GM23248 (cell line): Measurements from ENCODE around the gene RAB12. TPM values are rescaled to one million over a fixed set of nuclear protein-coding genes. Genes with fewer than 3 reads are reported as not detected.

Experiments used
- DNase-seq: peaks from one replicate; pipeline ENCODE4 v3.0.0-alpha.2; 2015
- H2AFZ ChIP-seq: fragments of 200-600 bp; sonication (generic); 2 replicates; pipeline ENCODE4 v1.6.1; 2016; ENCODE audit warnings: antibody characterized with exemption
- H3F3A ChIP-seq: fragments of 200-600 bp; sonication (generic); 2 replicates; pipeline ENCODE4 v1.6.1; 2016; ENCODE audit warnings: mild to moderate bottlenecking, antibody characterized with exemption, mixed run types; ENCODE audit not compliant: insufficient read depth
- H3K27ac ChIP-seq: fragments of 200-600 bp; sonication (generic); 2 replicates; pipeline ENCODE4 v1.5.1; 2016; ENCODE audit warnings: mild to moderate bottlenecking
- H3K27me3 ChIP-seq: fragments of 200-600 bp; sonication (generic); replicated peaks from 2 replicates; pipeline ENCODE4 v1.6.1; 2016; ENCODE audit warnings: mild to moderate bottlenecking; ENCODE audit not compliant: insufficient read depth
- H3K36me3 ChIP-seq: fragments of 200-600 bp; sonication (generic); 2 replicates; pipeline ENCODE4 v1.6.1; 2016; ENCODE audit warnings: low read depth, mild to moderate bottlenecking
- H3K4me1 ChIP-seq: fragments of 200-600 bp; sonication (generic); 2 replicates; pipeline ENCODE4 v1.6.1; 2016; ENCODE audit warnings: mild to moderate bottlenecking; ENCODE audit not compliant: insufficient read depth
- H3K4me2 ChIP-seq: fragments of 200-600 bp; sonication (generic); one replicate; pipeline ENCODE4 v1.6.1; 2016; ENCODE audit warnings: mild to moderate bottlenecking; ENCODE audit not compliant: unreplicated experiment
- H3K4me3 ChIP-seq: fragments of 200-600 bp; sonication (generic); 2 replicates; pipeline ENCODE4 v1.5.1; 2016; ENCODE audit warnings: mild to moderate bottlenecking
- H3K79me2 ChIP-seq: fragments of 200-600 bp; sonication (generic); 2 replicates; pipeline ENCODE4 v1.6.1; 2016; ENCODE audit warnings: mild to moderate bottlenecking; ENCODE audit not compliant: insufficient read depth
- H3K9ac ChIP-seq: fragments of 200-600 bp; sonication (generic); 2 replicates; pipeline ENCODE4 v1.6.1; 2016; ENCODE audit warnings: mild to moderate bottlenecking
- H3K9me2 ChIP-seq: fragments of 200-600 bp; sonication (generic); 2 replicates; pipeline ENCODE4 v1.6.1; 2016; ENCODE audit warnings: mixed run types, mild to moderate bottlenecking, moderate library complexity; ENCODE audit not compliant: insufficient read depth
- H3K9me3 ChIP-seq: fragments of 200-600 bp; sonication (generic); one replicate; pipeline ENCODE4 v1.6.1; 2017; ENCODE audit warnings: low read depth
- H4K20me1 ChIP-seq: fragments of 200-600 bp; sonication (generic); 2 replicates; pipeline ENCODE4 v1.6.0; 2016; ENCODE audit not compliant: insufficient read depth
- EZH2 ChIP-seq: fragments of 200-600 bp; sonication (generic); IDR thresholded peaks from 2 replicates; pipeline ENCODE4 v1.6.1; 2018; ENCODE audit warnings: antibody characterized with exemption, mild to moderate bottlenecking; ENCODE audit not compliant: insufficient read depth, poor library complexity, severe bottlenecking
- EZH2phosphoT487 ChIP-seq: fragments of 200-600 bp; sonication (generic); IDR thresholded peaks from 2 replicates; pipeline ENCODE4 v1.6.1; 2018; ENCODE audit warnings: antibody characterized with exemption, moderate library complexity, mild to moderate bottlenecking, low read depth; ENCODE audit not compliant: insufficient read depth
- WGBS, 2 experiments: methylation state at CpG; one replicate each; pipeline ENCODE4 v1.1.6; 2015 to 2017; ENCODE audit warnings: low lambda C conversion rate in 2 of 2, low coverage in 1 of 2; ENCODE audit errors: missing lambda C conversion rate in 2 of 2; 5-methylcytosine and 5-hydroxymethylcytosine counted together
- in situ Hi-C: fragments of 300-500 bp; cut with MboI; formaldehyde crosslinking; loops from 2 replicates; pipeline ENCODE4 v1.15.0; 2020
- polyA plus RNA-seq: library from polyadenylated mRNA; unstranded; fragments of >200 nt; fragmentation: Nextera tagmentation; extraction: Ambion mirVana; gene quantifications from 2 replicates; pipeline ENCODE4 v1.2.1, GENCODE V29; 2016
- total RNA-seq: library from RNA; depleted of rRNA; stranded (reverse); fragments of >200 nt; shearing (Covaris generic); gene quantifications from 2 replicates; pipeline ENCODE4 v1.2.3, GENCODE V29; 2014

Gene RAB12
- total and polyA plus RNA-seq, 2 experiments from 2014 or later = 4.1 to 73.8 TPM

DNA sequence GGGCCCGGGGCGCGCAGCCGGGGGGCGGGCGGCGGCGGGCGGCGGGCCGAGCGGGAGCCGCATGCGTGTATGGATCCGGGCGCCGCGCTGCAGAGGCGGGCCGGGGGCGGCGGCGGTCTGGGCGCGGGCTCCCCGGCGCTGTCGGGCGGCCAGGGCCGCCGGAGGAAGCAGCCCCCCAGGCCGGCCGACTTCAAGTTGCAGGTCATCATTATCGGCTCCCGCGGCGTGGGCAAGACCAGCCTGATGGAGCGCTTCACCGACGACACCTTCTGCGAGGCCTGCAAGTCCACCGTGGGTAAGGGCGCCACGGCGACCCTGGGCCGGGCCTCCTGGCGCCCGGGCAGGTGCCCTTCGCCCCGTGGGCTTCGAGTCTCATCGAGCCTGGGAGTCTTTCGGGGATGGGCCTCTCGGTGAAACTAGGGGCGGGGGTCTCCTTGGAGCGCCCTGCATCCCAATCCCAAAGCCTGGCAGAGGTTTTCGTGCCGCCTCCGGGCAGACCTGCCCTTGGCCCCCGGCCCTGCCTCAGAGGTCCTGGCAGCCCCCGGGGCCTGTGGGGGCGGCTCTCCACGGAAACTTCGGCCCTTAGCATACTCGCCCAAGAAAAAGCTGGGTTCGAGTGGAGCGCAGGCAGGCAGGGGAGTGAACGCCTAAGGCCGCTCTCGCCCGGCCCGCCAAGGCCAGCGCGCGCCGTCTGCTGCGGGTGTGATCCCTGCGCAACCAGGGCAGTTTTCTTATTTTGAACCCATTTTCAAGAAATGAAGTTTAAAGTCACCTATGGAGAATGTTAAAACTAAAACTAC is 622 bp downstream of the RAB12 start:
- peak; percentile 63 for DNase-seq
- Histone ChIP-seq H3F3A (peaks cover 23% of the 10 kb centered on the region), H3K9me3 (no peaks in the 10 kb centered on the region), H3K4me1 (peaks cover 30% of the 10 kb centered on the region; the same call in 1 of the 2 replicates), H3K36me3 (no peaks in the 10 kb centered on the region), H4K20me1 (no peaks in the 10 kb centered on the region), H3K9ac (peak overlapping the region; percentile 91), H3K9me2 (no peaks in the 10 kb centered on the region), H3K27ac (peak overlapping the region; percentile 41), H3K4me3 (peak overlapping the region; percentile 76), H3K79me2 (peaks cover 52% of the 10 kb centered on the region), H2AFZ (peak overlapping the region; percentile 10), H3K27me3 (no peaks in the 10 kb centered on the region), H3K4me2 (peak overlapping the region; percentile 94)
- no peak for TF ChIP-seq EZH2
- TF ChIP-seq EZH2phosphoT487 = no peak
- 2% methylated on average over 48 to 73 of the region's 78 CpGs for WGBS, 2 experiments
- in situ Hi-C loops = no loop called here

DNA sequence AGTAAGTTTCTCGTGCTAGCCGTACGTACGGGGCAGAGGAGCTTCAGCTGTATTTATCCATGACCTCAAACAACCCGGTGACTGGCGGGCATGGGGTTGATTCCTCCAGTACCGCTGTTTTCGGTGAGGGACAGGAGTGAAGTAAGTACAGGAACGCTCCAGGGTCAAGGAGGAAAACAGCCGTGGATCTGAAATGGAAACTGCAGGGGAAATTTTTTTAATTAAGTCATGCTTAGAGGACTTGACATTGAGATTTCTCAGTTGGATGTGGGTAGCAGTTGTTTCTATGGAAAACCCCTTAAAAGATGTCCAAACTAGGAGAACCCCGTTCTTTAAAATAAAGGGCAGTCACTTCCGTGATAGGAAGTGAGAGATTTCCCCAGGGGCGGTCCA is 1.2 kb downstream of the RAB12 start:
- in situ Hi-C loops = no loop called here
- H4K20me1 ChIP-seq = no peaks in the 10 kb centered on the region
- no peaks in the 10 kb centered on the region for H3K9me2 ChIP-seq
- no peaks in the 10 kb centered on the region for H3K36me3 ChIP-seq
- peaks cover 36% of the 10 kb centered on the region for H3K4me1 ChIP-seq
- no peaks in the 10 kb centered on the region for H3K9me3 ChIP-seq
- TF ChIP-seq EZH2 (no peak), EZH2phosphoT487 (no peak)
- WGBS, 2 experiments = 9 to 10% methylated on average over 13 of the region's 13 CpGs
- peaks cover 29% of the 10 kb centered on the region for H3F3A ChIP-seq
- peak overlapping the region; percentile 94 for H3K4me2 ChIP-seq
- peak overlapping the region; percentile 41 for H3K27ac ChIP-seq
- no peaks in the 10 kb centered on the region for H3K27me3 ChIP-seq
- peak; percentile 63 for DNase-seq
- H3K9ac ChIP-seq = peak overlapping the region; percentile 91
- H3K79me2 ChIP-seq = peaks cover 56% of the 10 kb centered on the region
- peak overlapping the region; percentile 76 for H3K4me3 ChIP-seq
- H2AFZ ChIP-seq = peak overlapping the region; percentile 10

DNA sequence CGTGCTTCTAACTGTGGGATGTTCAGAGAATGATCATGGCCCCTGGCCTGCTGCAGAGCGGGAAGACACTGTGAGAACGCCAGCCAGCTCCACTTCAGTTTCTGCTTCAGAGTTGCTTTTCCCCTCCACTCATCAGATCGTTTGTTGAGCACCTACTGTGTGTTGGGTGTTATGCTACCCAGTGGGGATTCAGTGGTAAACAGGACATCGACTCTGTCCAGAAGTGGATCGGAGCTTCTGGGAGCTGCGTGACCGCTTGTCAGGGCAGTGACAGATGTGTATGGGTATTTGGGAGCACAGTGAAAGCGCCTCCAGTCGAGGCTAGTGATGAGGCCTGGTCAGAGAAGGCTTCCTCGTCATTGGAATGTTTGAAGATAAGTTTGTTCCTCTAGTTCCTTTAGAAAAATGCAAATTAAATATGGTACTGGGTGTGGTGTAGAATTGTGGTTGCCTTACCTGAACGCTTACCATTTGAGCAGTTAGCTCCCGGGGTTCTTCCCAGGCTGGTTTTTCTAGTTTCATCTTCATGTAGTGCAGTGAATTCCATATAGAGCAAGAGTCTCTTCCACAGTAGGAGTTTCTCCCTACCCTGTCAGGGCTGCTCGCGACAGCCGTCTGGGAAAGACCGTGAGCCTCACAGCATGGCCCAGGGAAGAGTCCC is 2.8 kb downstream of the RAB12 start:
- Histone ChIP-seq H3K9ac (no peak overlapping the region), H3K27me3 (no peaks in the 10 kb centered on the region), H3K27ac (no peak overlapping the region), H3K4me1 (peaks cover 49% of the 10 kb centered on the region), H4K20me1 (0 out of 2 replicates have a peak, but pooled peaks cover 9% of the 10 kb centered on the region), H3K4me2 (peak overlapping the region; percentile 9), H3K9me3 (no peaks in the 10 kb centered on the region), H3K4me3 (no peak overlapping the region), H2AFZ (no peak overlapping the region), H3F3A (peaks cover 45% of the 10 kb centered on the region), H3K36me3 (no peaks in the 10 kb centered on the region), H3K9me2 (no peaks in the 10 kb centered on the region), H3K79me2 (peaks cover 68% of the 10 kb centered on the region)
- TF ChIP-seq EZH2phosphoT487 = no peak
- no peak for TF ChIP-seq EZH2
- in situ Hi-C loops = no loop called here
- no peak for DNase-seq
- 94 to 98% methylated on average over 17 of the region's 17 CpGs for WGBS, 2 experiments

DNA sequence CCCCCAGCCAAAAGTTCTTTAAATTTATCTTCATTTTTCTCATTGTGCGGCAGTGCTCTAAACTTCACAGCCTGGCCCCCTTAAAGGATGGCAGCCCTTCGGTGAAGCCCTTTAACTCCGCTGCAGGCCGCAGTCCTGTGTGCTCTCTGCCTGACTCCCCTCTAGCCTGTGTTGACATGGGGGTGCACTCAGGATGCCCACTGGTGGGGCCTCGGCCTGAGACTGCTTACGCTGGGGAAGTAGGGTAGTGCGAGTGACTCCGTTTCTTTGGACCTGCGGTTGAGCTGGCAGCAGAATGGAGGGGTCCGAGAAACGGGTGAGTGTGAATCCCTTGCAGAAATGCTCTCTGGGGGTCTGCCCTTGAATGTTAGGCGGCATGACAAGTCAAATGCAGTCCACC is 5.6 kb downstream of the RAB12 start:
- WGBS, 2 experiments = 76 to 80% methylated on average over 12 of the region's 12 CpGs
- H3K27me3 ChIP-seq = no peaks in the 10 kb centered on the region
- in situ Hi-C loops = no loop called here

More for the DNA sequence above, 5.6 kb downstream of the RAB12 start:
- DNase-seq = no peak
- TF ChIP-seq EZH2phosphoT487 (no peak), EZH2 (no peak)
- Histone ChIP-seq H3K9ac (peak overlapping the region; percentile 63), H2AFZ (no peak overlapping the region), H4K20me1 (peaks cover 12% of the 10 kb centered on the region; the same call in 1 of the 2 replicates), H3K36me3 (no peaks in the 10 kb centered on the region), H3K9me2 (no peaks in the 10 kb centered on the region), H3K27ac (peak overlapping the region; percentile 90), H3K4me1 (peaks cover 41% of the 10 kb centered on the region), H3K4me3 (peak overlapping the region; percentile 48; the same call in 1 of the 2 replicates), H3K9me3 (no peaks in the 10 kb centered on the region), H3K79me2 (peaks cover 94% of the 10 kb centered on the region), H3F3A (peaks cover 43% of the 10 kb centered on the region), H3K4me2 (peak overlapping the region; percentile 81)
